HEK293T (cell line): ENCODE results near the gene CBX3.

ENCODE experiments used
- BHLHE40 ChIP-seq: fragments of 450-650 bp; IDR thresholded peaks from 2 replicates; pipeline ENCODE4 v1.6.1; 2016; ENCODE audit warnings: mild to moderate bottlenecking, moderate library complexity, borderline replicate concordance
- HDGF ChIP-seq: fragments of 450-650 bp; IDR thresholded peaks from 2 replicates; pipeline ENCODE4 v1.6.1; 2017; ENCODE audit warnings: antibody characterized with exemption, borderline replicate concordance
- NFRKB ChIP-seq: fragments of 450-650 bp; IDR thresholded peaks from 2 replicates; pipeline ENCODE4 v1.6.1; 2016; ENCODE audit warnings: mild to moderate bottlenecking, moderate library complexity
- TARDBP ChIP-seq: fragments of 450-650 bp; IDR thresholded peaks from 2 replicates; pipeline ENCODE4 v1.6.1; 2016

GRCh38 chr7:26208040-26208439 lies 6.5 kb downstream of the CBX3 start:
- no peak for TF ChIP-seq TARDBP
- TF ChIP-seq NFRKB: no peak
- TF ChIP-seq HDGF: no peak
- TF ChIP-seq BHLHE40: no peak
